Measurements from ENCODE around the gene NHP2.

Gene NHP2

DNA sequence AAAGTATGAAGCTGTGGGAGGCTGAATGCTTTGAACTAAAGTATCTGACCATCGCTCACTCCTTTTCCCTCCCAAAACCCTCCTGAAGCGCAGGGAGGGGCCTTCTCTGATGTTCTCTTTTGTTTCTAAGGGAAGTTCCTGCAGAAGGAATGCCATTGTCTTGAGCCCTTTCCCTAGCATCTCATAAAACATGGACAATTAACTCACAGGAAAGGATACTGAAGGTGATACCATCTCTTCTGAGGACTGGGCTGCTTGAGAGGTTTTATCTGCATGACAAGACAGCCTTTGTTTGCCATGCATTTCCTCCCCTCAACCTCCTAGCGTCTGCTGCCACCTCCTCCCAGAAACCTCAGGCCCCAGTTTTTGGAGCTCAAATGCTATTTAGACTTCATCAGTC, 27.1 kb downstream of the NHP2 start:
- Histone ChIP-seq H3K4me3 (ENCODE audit: low read length) (no peak overlapping the region), H3K27me3 (ENCODE audit: low read depth, low read length) (no peaks in the 10 kb centered on the region), H3K36me3 (replicated peaks; ENCODE audit: low read depth, low read length) (no peaks in the 10 kb centered on the region), H4K20me1 (ENCODE audit: insufficient read depth, low read length) (no peaks in the 10 kb centered on the region), H3K4me2 (ENCODE audit: low read length) (no peak overlapping the region), H3K79me2 (ENCODE audit: low read length) (peaks cover 12% of the 10 kb centered on the region), H3K9ac (ENCODE audit: low read length) (no peak overlapping the region), H3K9me3 (ENCODE audit: insufficient read depth, low read length) (no peaks in the 10 kb centered on the region), H3K27ac (ENCODE audit: low read length) (no peak overlapping the region), H2AFZ (ENCODE audit: low read depth, low read length) (no peak overlapping the region), H3K4me1 (ENCODE audit: low read length) (0 out of 2 replicates have a peak, but pooled peaks cover under 1% of the 10 kb centered on the region)
- TF ChIP-seq EZH2phosphoT487 (IDR thresholded peaks at IDR 0.05; ENCODE audit: low read depth), result no peak
- TF ChIP-seq, protein P1, sequence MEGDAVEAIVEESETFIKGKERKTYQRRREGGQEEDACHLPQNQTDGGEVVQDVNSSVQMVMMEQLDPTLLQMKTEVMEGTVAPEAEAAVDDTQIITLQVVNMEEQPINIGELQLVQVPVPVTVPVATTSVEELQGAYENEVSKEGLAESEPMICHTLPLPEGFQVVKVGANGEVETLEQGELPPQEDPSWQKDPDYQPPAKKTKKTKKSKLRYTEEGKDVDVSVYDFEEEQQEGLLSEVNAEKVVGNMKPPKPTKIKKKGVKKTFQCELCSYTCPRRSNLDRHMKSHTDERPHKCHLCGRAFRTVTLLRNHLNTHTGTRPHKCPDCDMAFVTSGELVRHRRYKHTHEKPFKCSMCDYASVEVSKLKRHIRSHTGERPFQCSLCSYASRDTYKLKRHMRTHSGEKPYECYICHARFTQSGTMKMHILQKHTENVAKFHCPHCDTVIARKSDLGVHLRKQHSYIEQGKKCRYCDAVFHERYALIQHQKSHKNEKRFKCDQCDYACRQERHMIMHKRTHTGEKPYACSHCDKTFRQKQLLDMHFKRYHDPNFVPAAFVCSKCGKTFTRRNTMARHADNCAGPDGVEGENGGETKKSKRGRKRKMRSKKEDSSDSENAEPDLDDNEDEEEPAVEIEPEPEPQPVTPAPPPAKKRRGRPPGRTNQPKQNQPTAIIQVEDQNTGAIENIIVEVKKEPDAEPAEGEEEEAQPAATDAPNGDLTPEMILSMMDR (IDR thresholded peaks at IDR 0.05; ENCODE audit: low read depth, low read length), result no peak

DNA sequence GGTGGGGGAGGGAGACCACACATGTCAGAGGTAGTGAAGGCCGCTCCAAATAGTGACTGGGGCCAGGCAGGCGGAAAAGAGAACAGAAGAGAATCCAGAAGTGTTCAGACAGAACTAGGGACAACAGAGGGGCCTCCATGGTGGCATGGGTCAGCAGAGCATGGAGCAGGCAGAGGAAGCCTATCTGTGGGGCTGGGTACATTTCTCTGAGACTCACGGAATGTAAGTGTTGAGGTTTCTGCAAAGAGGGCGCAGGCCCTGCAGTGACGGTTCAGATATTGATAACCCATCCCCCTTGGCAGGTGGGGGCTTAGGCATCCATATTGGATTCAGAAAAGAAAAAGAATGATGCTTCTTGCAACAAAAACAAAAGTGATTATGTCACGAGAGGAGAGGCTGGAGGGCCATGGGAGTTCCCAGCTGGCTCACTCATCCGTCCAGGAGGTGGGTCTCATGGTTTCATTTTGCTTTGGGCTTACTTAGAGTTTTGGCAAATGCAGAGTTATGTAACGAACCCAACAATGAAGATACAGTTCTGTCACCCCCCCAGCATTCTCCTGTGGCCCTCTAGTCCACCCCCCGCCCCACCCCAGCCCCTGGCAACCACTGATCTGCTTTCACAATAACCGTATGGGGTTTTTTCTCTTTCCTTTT, 28.3 kb downstream of the NHP2 start:
- H3K4me2 ChIP-seq (ENCODE audit: low read length), result no peak overlapping the region

DNA sequence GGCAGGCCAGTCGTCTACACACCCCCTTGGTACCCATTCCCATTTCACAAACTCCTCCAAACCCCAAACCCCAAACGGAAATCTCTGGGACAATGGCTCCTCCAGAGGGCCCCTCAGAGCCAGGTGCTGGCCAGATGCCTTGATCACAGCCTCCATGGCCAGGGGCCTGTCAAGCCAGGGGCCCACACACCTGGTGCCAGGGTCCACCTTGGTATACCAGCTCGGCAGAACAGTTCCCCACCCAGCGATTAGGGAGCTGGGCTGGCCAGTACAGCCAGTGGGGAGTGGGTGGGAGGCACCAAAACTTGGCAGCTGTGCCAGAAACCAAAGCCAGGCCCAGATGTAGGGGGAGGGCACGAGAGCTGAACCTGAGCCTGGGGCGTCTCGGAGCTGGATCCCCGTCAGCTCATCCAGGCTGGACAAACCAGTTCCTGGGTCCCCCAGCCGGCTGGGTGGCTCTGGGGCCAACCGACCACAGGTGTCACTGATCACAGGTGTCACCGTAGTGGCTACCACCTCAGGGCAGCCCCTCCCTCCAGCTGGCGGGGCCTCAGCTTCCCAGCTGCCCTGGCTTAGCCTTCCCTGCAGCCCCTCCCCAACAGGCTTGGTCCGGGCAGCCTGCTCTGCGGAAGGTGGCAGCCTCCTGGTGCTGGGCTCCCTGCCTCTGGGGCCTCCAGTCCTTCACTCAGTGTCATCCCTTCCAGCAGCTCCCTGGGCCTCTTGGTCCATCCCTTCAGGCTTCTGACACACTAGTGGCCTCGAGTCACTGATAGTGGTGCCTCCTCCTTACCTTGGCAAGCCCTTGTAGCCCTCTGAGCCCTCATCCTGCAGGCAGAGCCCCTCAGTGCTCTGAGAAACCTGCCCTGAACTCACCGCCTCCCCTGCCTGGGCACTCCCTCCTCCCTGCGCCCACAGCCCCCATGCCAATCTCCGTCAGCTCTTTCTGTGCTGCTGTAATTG, 29.4 kb downstream of the NHP2 start:
- no peaks in the 10 kb centered on the region for H3K27me3 ChIP-seq (ENCODE audit: low read depth, low read length)
- H3K4me1 ChIP-seq (ENCODE audit: low read length), result peaks cover 8% of the 10 kb centered on the region; the same call in 1 of the 2 replicates
- H3K36me3 ChIP-seq (replicated peaks; ENCODE audit: low read depth, low read length), result no peaks in the 10 kb centered on the region
- H3K79me2 ChIP-seq (ENCODE audit: low read length), result no peaks in the 10 kb centered on the region
- H3K27ac ChIP-seq (ENCODE audit: low read length), result no peak overlapping the region
- no peaks in the 10 kb centered on the region for H4K20me1 ChIP-seq (ENCODE audit: insufficient read depth, low read length)
- H3K4me3 ChIP-seq (ENCODE audit: low read length), result no peak overlapping the region
- H3K4me2 ChIP-seq (ENCODE audit: low read length), result no peak overlapping the region
- TF ChIP-seq, protein P1 (IDR thresholded peaks at IDR 0.05; ENCODE audit: low read depth, low read length), result no peak
- no peak for TF ChIP-seq EZH2phosphoT487 (IDR thresholded peaks at IDR 0.05; ENCODE audit: low read depth)
- no peak overlapping the region for H3K9ac ChIP-seq (ENCODE audit: low read length)
- H2AFZ ChIP-seq (ENCODE audit: low read depth, low read length), result no peak overlapping the region
- no peaks in the 10 kb centered on the region for H3K9me3 ChIP-seq (ENCODE audit: insufficient read depth, low read length)

More for the DNA sequence above, 28.3 kb downstream of the NHP2 start:
- H3K27me3 ChIP-seq (ENCODE audit: low read depth, low read length), result no peaks in the 10 kb centered on the region
- no peaks in the 10 kb centered on the region for H3K9me3 ChIP-seq (ENCODE audit: insufficient read depth, low read length)
- no peak overlapping the region for H2AFZ ChIP-seq (ENCODE audit: low read depth, low read length)
- TF ChIP-seq, protein P1 (IDR thresholded peaks at IDR 0.05; ENCODE audit: low read depth, low read length), result no peak
- no peak for TF ChIP-seq EZH2phosphoT487 (IDR thresholded peaks at IDR 0.05; ENCODE audit: low read depth)
- H3K9ac ChIP-seq (ENCODE audit: low read length), result no peak overlapping the region
- no peak overlapping the region for H3K4me3 ChIP-seq (ENCODE audit: low read length)
- peaks cover 8% of the 10 kb centered on the region; the same call in 1 of the 2 replicates for H3K4me1 ChIP-seq (ENCODE audit: low read length)
- no peak overlapping the region for H3K27ac ChIP-seq (ENCODE audit: low read length)
- H3K79me2 ChIP-seq (ENCODE audit: low read length), result peaks cover 2% of the 10 kb centered on the region; the same call in 1 of the 2 replicates
- H4K20me1 ChIP-seq (ENCODE audit: insufficient read depth, low read length), result no peaks in the 10 kb centered on the region
- H3K36me3 ChIP-seq (replicated peaks; ENCODE audit: low read depth, low read length), result no peaks in the 10 kb centered on the region
